ENCODE results near the gene PLIN3. TPM values are rescaled to one million over a fixed set of nuclear protein-coding genes. Genes with fewer than 3 reads are reported as not detected.

The PLIN3 gene
- total and polyA plus RNA-seq, 9 of the 15 experiments (the other 6 are each of a cell fraction or from before 2014, with no cell fraction given): 7.5 to 75.6 (median 43.1) TPM

GRCh38 chr19:4914736-4915501, 47.5 kb upstream of the PLIN3 start (continued):
- TF ChIP-seq JUND (IDR thresholded peaks at IDR 0.05; ENCODE audit: borderline replicate concordance, low read depth, low read length) (peak; percentile 93), JUND (tag; IDR thresholded peaks at IDR 0.05; ENCODE audit: borderline replicate concordance, low read depth, low read length) (peak; percentile 78; the same call in 1 of the 3 replicates), RBFOX2 (IDR thresholded peaks at IDR 0.05; ENCODE audit: low read depth, low read length) (peak; percentile 18; the same call in 1 of the 2 replicates), DPF2 (IDR thresholded peaks at IDR 0.05) (peak; percentile 50; the same call in 1 of the 2 replicates), ZBTB40 (IDR thresholded peaks at IDR 0.05) (peak; percentile 87), ZBTB40 (CRISPR knock-in tag; IDR thresholded peaks at IDR 0.05) (peak; percentile 71), UBTF (IDR thresholded peaks at IDR 0.05; ENCODE audit: borderline replicate concordance in 1 of 2, low read depth in 2 of 2, low read length in 2 of 2) (no peak), SIN3A (IDR thresholded peaks at IDR 0.05; ENCODE audit: borderline replicate concordance in 2 of 2, control insufficient read depth in 1 of 2, low read depth in 2 of 2, low read length in 2 of 2) (peak in 1 of 2 experiments; percentile 47; a peak in 1 of 4 replicates), SMARCA4 (IDR thresholded peaks at IDR 0.05) (peak; percentile 33; the same call in 1 of the 2 replicates), ZNF740 (CRISPR knock-in tag; IDR thresholded peaks at IDR 0.05) (no peak), ZNF740 (tag; IDR thresholded peaks at IDR 0.05) (no peak), POLR2G (IDR thresholded peaks at IDR 0.05; ENCODE audit: low read depth, low read length) (0 out of 2 replicates have a peak, but pooled peaks have one; percentile 8)

All from K562 (cell line).